ENCODE measurements around the gene COL4A1.

- no peak for TF ChIP-seq CTCF (IDR thresholded peaks at IDR 0.05; ENCODE audit: insufficient read depth, low read depth, low read length)
- no peak for TF ChIP-seq EZH2 (IDR thresholded peaks at IDR 0.05; ENCODE audit: insufficient read depth, low read length)
Measured at GRCh38 chr13:110283736-110284517, 23.0 kb downstream of the COL4A1 start.
